Neuronal stem cell (in vitro differentiated cells): Measurements from ENCODE around the gene MRPS35.

ENCODE experiments used
- DNase-seq: peaks from one replicate; pipeline ENCODE4 v3.0.0-alpha.2; 2013; ENCODE audit warnings: low spot score
- H2AFZ ChIP-seq: one replicate; pipeline ENCODE4 v1.6.1; 2013; ENCODE audit warnings: mild to moderate bottlenecking, low read length, inconsistent platforms
- H2AK5ac ChIP-seq: 2 replicates; pipeline ENCODE4 v1.6.1; 2013; ENCODE audit warnings: low read depth, mild to moderate bottlenecking, inconsistent platforms, low read length, moderate library complexity, mixed read lengths
- H2BK120ac ChIP-seq: 2 replicates; pipeline ENCODE4 v1.6.1; 2013; ENCODE audit warnings: low read depth, mild to moderate bottlenecking, inconsistent platforms, low read length, moderate library complexity, mixed read lengths
- H2BK12ac ChIP-seq: one replicate; pipeline ENCODE4 v1.6.1; 2013; ENCODE audit warnings: low read length, inconsistent platforms
- H2BK15ac ChIP-seq: 2 replicates; pipeline ENCODE4 v1.6.1; 2013; ENCODE audit warnings: mild to moderate bottlenecking, low read length, inconsistent platforms, mixed read lengths
- H2BK5ac ChIP-seq: one replicate; pipeline ENCODE4 v1.6.1; 2013; ENCODE audit warnings: inconsistent platforms, mild to moderate bottlenecking, low read length, moderate library complexity
- H3K14ac ChIP-seq: one replicate; pipeline ENCODE4 v1.6.1; 2013; ENCODE audit warnings: low read length, inconsistent platforms
- H3K18ac ChIP-seq: 2 replicates; pipeline ENCODE4 v1.6.1; 2013; ENCODE audit warnings: low read length, inconsistent platforms
- H3K23ac ChIP-seq: 2 replicates; pipeline ENCODE4 v1.6.1; 2013; ENCODE audit warnings: low read depth, mild to moderate bottlenecking, mixed read lengths, low read length, inconsistent platforms; ENCODE audit not compliant: poor library complexity
- H3K27ac ChIP-seq: replicated peaks from 3 replicates; pipeline ENCODE4 v1.5.1; 2013; ENCODE audit warnings: low read length, inconsistent platforms
- H3K27me3 ChIP-seq, 3 experiments: 2 replicates each; pipeline ENCODE4 v1.6.1; 2013; ENCODE audit warnings: low read length in 3 of 3, mild to moderate bottlenecking in 2 of 3, inconsistent platforms in 1 of 3, low read depth in 1 of 3, mixed read lengths in 1 of 3, moderate library complexity in 1 of 3; ENCODE audit not compliant: control insufficient read depth in 3 of 3, insufficient read depth in 3 of 3
- H3K36me3 ChIP-seq, 2 donors: replicated peaks in 1 of 2; 2 replicates each; pipeline ENCODE4 v1.6.1; 2013; ENCODE audit warnings: low read length in 2 of 2; ENCODE audit not compliant: control insufficient read depth in 2 of 2, insufficient read depth in 2 of 2
- H3K4ac ChIP-seq: 2 replicates; pipeline ENCODE4 v1.6.1; 2013; ENCODE audit warnings: inconsistent platforms, mild to moderate bottlenecking, low read length, moderate library complexity
- H3K4me1 ChIP-seq, 2 donors: 1 replicate in 1 of 2; 2 replicates in 1 of 2; pipeline ENCODE4 v1.6.1; 2013; ENCODE audit warnings: low read length in 2 of 2, low read depth in 1 of 2; ENCODE audit not compliant: control insufficient read depth in 2 of 2, insufficient read depth in 1 of 2
- H3K4me2 ChIP-seq: one replicate; pipeline ENCODE4 v1.6.1; 2013; ENCODE audit warnings: mild to moderate bottlenecking, low read length, inconsistent platforms; ENCODE audit not compliant: insufficient read depth, poor library complexity, severe bottlenecking
- H3K4me3 ChIP-seq, 2 donors: 2 replicates each; pipeline ENCODE4 v1.5.1; 2013; ENCODE audit warnings: low read length in 2 of 2, mild to moderate bottlenecking in 2 of 2, inconsistent platforms in 1 of 2, moderate library complexity in 1 of 2
- H3K79me1 ChIP-seq: one replicate; pipeline ENCODE4 v1.6.1; 2013; ENCODE audit warnings: low read depth, mild to moderate bottlenecking, inconsistent platforms, low read length, moderate library complexity
- H3K9ac ChIP-seq: one replicate; pipeline ENCODE4 v1.6.1; 2013; ENCODE audit warnings: mild to moderate bottlenecking, low read depth, low read length, inconsistent platforms; ENCODE audit not compliant: poor library complexity
- H3K9me3 ChIP-seq, 2 donors: replicated peaks in 1 of 2; 2 replicates each; pipeline versions ENCODE3 to v1.6.1; 2013; ENCODE audit warnings: low read length in 2 of 2, mild to moderate bottlenecking in 2 of 2, inconsistent platforms in 1 of 2, low read depth in 1 of 2, mixed read lengths in 1 of 2, moderate library complexity in 1 of 2; ENCODE audit not compliant: control insufficient read depth in 2 of 2, insufficient read depth in 1 of 2
- H4K8ac ChIP-seq: one replicate; pipeline ENCODE4 v1.6.1; 2013; ENCODE audit warnings: low read depth, mild to moderate bottlenecking, inconsistent platforms, low read length, moderate library complexity
- H4K91ac ChIP-seq: one replicate; pipeline ENCODE4 v1.6.1; 2013; ENCODE audit warnings: low read length, low read depth, mild to moderate bottlenecking, inconsistent platforms; ENCODE audit not compliant: poor library complexity
- WGBS, 2 donors: extraction: QIAGEN DNeasy Blood & Tissue Kit; methylation state at CpG; one replicate each; pipeline ENCODE4 v1.1.7; 2013; ENCODE audit warnings: missing lambda C conversion rate in 2 of 2, mixed read lengths in 1 of 2; ENCODE audit not compliant: insufficient read length in 2 of 2, insufficient replicate concordance in 1 of 2; ENCODE audit errors: extremely low coverage in 2 of 2; 5-methylcytosine and 5-hydroxymethylcytosine counted together

The MRPS35 gene

DNA sequence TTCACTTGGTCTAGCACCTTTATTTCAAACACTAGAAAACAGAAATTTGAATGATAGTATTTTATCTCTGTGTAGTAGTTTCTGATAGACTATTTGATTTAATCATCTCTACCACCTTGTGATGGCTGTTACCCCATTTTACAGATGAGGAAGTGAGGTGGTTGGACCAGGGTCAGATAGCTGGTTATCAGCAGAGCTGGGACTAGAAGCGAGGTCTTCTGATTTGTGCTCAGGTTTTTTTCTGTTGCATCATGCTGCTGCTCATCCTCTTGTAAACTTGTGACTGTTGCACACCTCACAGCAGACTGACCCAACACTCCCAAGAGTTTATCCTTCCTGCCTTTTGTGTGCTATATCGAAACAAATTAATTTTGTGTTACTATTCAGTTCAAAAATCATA, 79.5 kb downstream of the MRPS35 start:
- Histone ChIP-seq H3K23ac (no peak overlapping the region), H3K9me3 (peaks cover 0 to 11% of the 10 kb centered on the region in 2 donors), H2BK12ac (no peak overlapping the region), H3K4me3 (no peak overlapping the region), H4K8ac (no peak overlapping the region), H4K91ac (no peak overlapping the region), H2BK5ac (no peak overlapping the region), H3K27me3 (no peaks in the 10 kb centered on the region), H3K9ac (no peak overlapping the region), H3K4me1 (no peaks in the 10 kb centered on the region), H3K27ac (no peak overlapping the region), H3K4me2 (no peak overlapping the region), H2AFZ (no peak overlapping the region), H3K4ac (no peak overlapping the region), H3K18ac (no peak overlapping the region), H3K36me3 (peaks cover 16 to 90% of the 10 kb centered on the region in 2 donors), H2AK5ac (no peak overlapping the region), H3K79me1 (peaks cover 3% of the 10 kb centered on the region), H2BK15ac (no peak overlapping the region), H2BK120ac (no peak overlapping the region), H3K14ac (no peak overlapping the region)
- DNase-seq = no peak
- no CpG with 5 or more reads among the region's 2 CpGs for WGBS, 2 donors

DNA sequence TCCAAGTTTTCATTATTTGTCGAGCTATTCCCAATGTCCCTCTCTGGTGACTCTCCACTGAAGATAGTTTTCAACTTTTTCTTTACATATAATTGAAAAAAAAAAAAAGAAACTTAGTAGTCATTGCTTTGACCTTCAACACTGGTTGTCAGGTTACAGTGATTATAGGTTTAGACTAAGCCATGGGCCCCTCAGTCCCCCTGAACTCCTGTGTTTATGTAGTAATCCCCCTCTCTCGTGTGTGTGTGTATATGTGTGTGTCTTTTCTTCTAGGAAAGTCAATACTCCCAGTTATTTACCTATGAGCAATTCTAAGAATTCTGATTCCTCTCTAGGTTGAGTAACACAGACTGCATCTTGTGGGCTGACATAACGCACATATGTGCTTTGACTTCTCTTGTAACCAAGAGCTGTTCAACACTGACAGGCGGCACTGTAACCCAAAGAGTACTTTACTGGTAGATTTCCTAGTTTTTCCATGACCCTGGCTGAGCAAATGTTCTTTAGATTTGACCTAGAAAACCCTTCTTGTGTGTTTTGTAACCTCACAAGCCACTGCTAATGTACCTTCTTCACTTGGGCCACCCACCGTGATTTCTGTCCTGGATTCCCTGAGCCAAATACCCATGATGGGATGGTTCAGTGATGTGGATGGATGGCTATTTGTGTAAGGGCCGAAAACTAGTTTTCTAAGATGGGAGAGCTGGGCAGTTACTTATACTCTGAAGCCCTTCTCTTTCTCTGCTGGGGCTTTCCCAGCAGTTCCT, 84.4 kb downstream of the MRPS35 start:
- no peaks in the 10 kb centered on the region for H3K27me3 ChIP-seq
- DNase-seq = no peak
- no peak overlapping the region for H2BK120ac ChIP-seq
- H3K4ac ChIP-seq = no peak overlapping the region
- no peak overlapping the region for H2AK5ac ChIP-seq
- H3K27ac ChIP-seq = no peak overlapping the region
- H2BK12ac ChIP-seq = no peak overlapping the region
- H3K4me2 ChIP-seq = no peak overlapping the region
- H2AFZ ChIP-seq = no peak overlapping the region
- H3K18ac ChIP-seq = no peak overlapping the region
- peaks cover 32 to 98% of the 10 kb centered on the region in 2 donors for H3K36me3 ChIP-seq
- WGBS, 2 donors = no CpG with 5 or more reads among the region's 6 CpGs
- H4K8ac ChIP-seq = no peak overlapping the region
- no peak overlapping the region for H3K4me3 ChIP-seq
- H3K9ac ChIP-seq = no peak overlapping the region
- peaks cover 0 to 1% of the 10 kb centered on the region in 2 donors for H3K9me3 ChIP-seq
- H3K4me1 ChIP-seq = no peaks in the 10 kb centered on the region
- no peak overlapping the region for H3K14ac ChIP-seq
- no peak overlapping the region for H2BK15ac ChIP-seq
- H3K23ac ChIP-seq = no peak overlapping the region
- H4K91ac ChIP-seq = no peak overlapping the region
- no peak overlapping the region for H2BK5ac ChIP-seq
- H3K79me1 ChIP-seq = peaks cover 3% of the 10 kb centered on the region

DNA sequence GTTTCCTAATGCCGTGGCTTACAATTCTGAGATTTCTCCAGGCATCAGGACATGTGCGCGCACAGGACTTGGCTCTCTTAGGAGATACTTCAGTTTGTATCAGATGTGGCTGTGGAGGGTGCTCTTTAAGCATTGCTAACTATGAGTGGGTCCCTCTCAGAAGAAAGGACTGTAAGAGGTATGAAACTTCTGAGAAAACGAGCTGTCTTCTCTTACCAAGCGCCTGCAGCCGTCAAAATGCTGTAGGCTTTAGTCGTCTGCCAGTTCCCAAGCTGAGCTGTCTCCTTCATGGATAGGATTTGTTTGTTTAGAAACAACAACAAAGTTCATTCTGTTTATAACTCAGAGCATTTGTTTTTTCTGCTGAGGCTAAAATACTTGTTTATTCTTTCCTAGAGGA, 85.5 kb downstream of the MRPS35 start:
- Histone ChIP-seq H3K4me1 (no peaks in the 10 kb centered on the region), H2BK120ac (no peak overlapping the region), H3K36me3 (peaks cover 30 to 97% of the 10 kb centered on the region in 2 donors), H2AK5ac (no peak overlapping the region), H3K18ac (no peak overlapping the region), H3K14ac (no peak overlapping the region), H3K4me3 (no peak overlapping the region), H4K8ac (no peak overlapping the region), H3K4me2 (no peak overlapping the region), H2BK12ac (no peak overlapping the region), H3K23ac (no peak overlapping the region), H3K9ac (no peak overlapping the region), H3K9me3 (peaks cover 0 to 1% of the 10 kb centered on the region in 2 donors), H3K27ac (no peak overlapping the region), H3K79me1 (peaks cover 2% of the 10 kb centered on the region), H2BK15ac (no peak overlapping the region), H2AFZ (no peak overlapping the region), H2BK5ac (no peak overlapping the region), H3K27me3 (no peaks in the 10 kb centered on the region), H4K91ac (no peak overlapping the region), H3K4ac (no peak overlapping the region)
- WGBS, 2 donors = no CpG with 5 or more reads among the region's 7 CpGs
- DNase-seq = no peak

DNA sequence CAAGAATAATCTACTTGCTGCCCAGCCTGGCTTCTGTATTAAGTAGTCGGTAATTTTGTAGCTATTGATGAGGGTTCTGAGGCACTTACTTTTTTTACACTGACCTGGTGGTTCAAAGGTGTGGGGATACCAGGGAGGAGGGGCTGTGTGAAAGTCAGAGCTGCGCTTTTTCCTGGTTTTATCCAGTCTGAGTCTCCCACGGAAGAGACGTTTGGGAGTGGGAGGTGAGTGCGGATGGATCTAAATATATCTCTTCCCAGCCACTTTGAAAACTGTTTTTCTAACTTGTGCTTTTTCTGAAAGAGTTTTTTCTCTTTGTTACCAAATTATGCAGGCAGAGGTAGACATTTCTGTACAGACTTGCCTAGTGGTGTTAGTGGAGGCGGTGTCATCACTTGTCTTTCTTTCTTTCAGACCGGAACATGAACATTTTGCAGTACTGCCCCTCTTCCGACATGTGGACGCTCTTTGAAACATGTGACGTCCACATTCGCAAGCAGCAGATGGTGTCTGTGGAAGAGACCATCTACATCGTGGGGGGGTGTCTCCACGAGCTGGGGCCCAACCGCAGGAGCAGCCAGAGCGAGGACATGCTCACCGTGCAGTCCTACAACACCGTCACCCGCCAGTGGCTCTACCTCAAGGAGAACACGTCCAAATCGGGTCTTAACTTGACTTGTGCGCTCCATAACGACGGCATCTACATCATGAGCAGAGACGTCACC, 86.8 kb downstream of the MRPS35 start:
- peaks cover 25 to 90% of the 10 kb centered on the region in 2 donors for H3K36me3 ChIP-seq
- no peak for DNase-seq
- H4K8ac ChIP-seq = peak overlapping the region; percentile 73
- H3K4me3 ChIP-seq = no peak overlapping the region
- H3K4ac ChIP-seq = no peak overlapping the region
- peaks cover 1% of the 10 kb centered on the region for H3K79me1 ChIP-seq
- no CpG with 5 or more reads among the region's 24 CpGs for WGBS, 2 donors
- H2BK5ac ChIP-seq = no peak overlapping the region
- H2BK15ac ChIP-seq = no peak overlapping the region
- H3K23ac ChIP-seq = peak overlapping the region; percentile 81
- H3K9me3 ChIP-seq = peaks cover 0 to 1% of the 10 kb centered on the region in 2 donors
- H3K27me3 ChIP-seq = no peaks in the 10 kb centered on the region
- no peak overlapping the region for H3K9ac ChIP-seq
- no peak overlapping the region for H2BK12ac ChIP-seq
- no peak overlapping the region for H3K4me2 ChIP-seq
- no peak overlapping the region for H2AFZ ChIP-seq
- H4K91ac ChIP-seq = no peak overlapping the region
- H2BK120ac ChIP-seq = no peak overlapping the region
- H3K27ac ChIP-seq = no peak overlapping the region
- H3K4me1 ChIP-seq = no peaks in the 10 kb centered on the region
- no peak overlapping the region for H3K14ac ChIP-seq
- no peak overlapping the region for H2AK5ac ChIP-seq
- H3K18ac ChIP-seq = peak overlapping the region; percentile 16
